HG03565 (cell line): ENCODE measurements around the gene KL.

Experiments
- ATAC-seq: cut with Tn5 transposase; IDR thresholded peaks from one replicate; pipeline ENCODE4 v1.9.1; 2021; ENCODE audit warnings: mild to moderate bottlenecking, moderate library complexity; ENCODE audit not compliant: unreplicated experiment

The KL gene

GRCh38 chr13:33033986-33034385 lies 17.8 kb downstream of the KL start:
- no peak for ATAC-seq

GRCh38 chr13:33034882-33035520 lies 18.8 kb downstream of the KL start:
- no peak for ATAC-seq

DNA sequence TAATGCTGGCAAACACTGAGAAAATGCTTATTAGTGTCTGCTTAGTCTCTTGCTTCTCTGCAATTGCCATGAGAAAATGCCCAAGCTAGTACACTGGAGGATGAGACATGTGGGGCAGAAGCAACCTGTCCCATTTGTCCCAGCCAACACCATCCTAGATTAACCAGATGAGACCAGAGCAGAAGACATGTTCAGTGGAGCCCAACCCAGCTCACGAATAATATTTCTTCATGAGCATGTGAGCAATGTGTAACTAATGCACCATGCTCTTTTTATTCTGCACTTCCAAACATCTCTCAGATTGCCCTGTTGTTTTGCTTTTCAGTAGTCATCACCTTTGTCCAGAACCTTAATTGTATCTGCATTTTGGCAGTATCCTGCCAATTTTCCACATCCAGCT lies 21.4 kb downstream of the KL start:
- ATAC-seq = no peak

DNA sequence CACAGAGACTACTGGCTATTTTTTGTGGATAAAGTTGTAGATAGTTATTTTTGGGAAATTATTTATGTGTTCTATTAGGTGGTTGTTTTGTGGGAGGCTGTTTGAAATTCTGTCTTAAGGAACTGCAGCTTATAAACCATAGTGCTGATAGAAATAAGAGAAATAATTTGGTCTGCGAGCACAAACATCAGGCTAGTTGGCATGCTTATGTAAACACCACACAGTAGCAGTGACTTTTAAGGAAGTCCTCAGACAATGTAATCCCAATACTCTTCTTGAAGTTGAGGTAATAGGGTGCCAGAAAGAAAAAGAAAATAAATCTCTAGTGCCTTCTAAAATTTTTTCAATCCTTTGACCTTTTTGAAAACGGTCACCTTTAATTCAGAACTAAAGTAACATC lies 23.9 kb downstream of the KL start:
- ATAC-seq = no peak

DNA sequence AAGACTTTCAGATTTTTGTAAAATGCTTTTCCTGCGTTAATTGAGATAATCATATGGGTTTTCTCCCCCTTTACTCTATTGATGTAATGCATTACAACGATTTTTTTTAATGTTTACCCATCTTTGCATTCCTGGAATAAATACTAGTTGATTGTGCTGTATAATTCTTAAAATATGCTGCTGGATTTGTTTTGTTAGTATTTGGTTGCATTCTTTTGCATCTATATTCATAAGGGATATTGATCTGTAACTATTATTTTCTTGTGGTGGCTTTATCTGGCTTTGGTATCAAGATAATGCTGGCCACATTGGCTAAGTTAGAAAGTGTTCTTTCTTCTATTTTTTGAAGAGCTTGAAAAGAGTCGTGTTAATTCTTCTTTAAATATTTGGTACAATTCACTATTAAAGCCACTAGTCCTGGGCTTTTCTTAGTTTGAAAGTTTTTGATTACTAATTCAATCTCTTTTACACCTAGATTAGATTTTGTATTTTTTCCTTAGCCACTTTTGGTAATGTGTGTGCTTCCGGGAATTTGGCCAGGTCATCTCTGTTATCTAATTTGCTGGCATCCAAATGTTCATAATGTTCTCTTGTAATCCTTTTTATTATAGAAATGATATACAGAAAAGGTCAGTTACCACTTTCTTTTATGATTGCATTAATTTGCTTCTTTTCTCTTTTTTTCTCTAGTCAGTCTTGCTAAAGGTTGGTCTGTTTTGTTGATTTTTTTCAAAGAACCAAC lies 29.8 kb downstream of the KL start:
- ATAC-seq = no peak

DNA sequence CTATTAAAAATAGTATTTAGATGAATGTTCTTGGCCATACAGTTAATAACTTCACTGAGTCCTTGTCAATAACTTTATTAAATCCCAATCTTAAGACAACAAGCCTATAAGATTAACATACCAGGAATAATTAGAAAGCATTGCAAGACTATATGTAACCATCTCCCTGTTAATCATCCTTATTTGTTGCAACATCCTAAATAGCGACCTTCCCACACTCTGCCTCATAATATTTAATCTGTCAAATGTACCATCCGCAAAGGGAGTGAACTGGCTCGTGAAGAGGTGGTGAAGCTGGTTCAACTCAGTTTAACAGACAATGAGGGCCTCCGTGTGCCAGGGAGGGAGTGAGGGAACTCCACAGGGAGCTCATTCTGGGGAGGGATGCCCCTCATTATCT lies 33.9 kb downstream of the KL start:
- no peak for ATAC-seq

DNA sequence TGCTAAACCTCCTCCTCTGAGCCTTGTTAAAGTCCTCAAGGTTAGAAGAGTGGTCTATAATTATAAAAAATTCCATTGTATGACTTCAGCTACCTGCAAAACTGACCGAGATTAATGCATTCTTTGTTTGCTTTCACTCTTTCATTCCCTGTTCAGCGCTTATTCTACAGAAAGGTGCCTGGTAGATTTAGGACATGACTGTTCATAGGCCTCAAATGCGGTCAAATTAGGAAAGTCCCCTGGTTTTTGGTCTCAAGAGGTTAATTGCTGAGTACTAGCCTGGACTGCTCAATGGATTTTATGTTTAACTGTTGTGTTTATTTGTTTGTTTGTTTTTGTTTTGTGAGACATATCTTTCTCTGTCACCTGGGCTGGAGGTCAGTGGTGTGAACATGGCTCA lies 35.4 kb downstream of the KL start:
- ATAC-seq = no peak

GRCh38 chr13:33052506-33053280 lies 36.5 kb downstream of the KL start:
- no peak for ATAC-seq

GRCh38 chr13:33053397-33054066 lies 37.3 kb downstream of the KL start:
- no peak for ATAC-seq

GRCh38 chr13:33057019-33057780 lies 41.0 kb downstream of the KL start:
- no peak for ATAC-seq

DNA sequence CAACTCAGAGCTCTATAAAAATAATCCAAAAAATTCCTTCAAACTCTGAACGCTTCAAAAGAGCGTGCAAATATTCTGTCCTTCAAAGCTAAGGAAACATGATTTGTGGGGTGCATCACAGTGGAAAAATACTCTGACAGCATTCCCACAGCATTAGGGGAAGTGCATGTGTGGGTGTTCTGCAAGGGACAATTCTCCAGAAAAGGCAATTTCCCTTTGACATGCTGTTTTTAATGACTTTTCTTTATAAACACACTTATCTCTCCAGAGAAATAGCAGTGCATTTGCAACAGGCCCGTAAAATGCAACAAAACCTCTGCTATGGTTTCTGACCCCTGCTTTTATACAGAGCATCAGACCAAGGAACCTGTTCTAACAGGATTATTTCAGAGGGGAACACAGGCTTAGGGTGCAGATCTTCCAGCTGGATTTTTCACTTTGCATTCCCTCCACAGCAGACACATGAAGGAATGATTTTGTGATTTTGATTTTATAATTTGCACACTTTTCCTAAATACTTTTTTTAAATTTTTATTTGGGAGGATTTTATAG lies 42.6 kb downstream of the KL start:
- ATAC-seq = no peak

DNA sequence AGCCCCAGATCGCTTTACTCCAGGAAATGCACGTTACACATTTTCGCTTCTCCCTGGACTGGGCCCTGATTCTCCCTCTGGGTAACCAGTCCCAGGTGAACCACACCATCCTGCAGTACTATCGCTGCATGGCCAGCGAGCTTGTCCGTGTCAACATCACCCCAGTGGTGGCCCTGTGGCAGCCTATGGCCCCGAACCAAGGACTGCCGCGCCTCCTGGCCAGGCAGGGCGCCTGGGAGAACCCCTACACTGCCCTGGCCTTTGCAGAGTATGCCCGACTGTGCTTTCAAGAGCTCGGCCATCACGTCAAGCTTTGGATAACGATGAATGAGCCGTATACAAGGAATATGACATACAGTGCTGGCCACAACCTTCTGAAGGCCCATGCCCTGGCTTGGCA lies 44.6 kb downstream of the KL start:
- ATAC-seq = no peak

GRCh38 chr13:33066329-33066728 lies 50.1 kb downstream of the KL start:
- ATAC-seq = no peak

DNA sequence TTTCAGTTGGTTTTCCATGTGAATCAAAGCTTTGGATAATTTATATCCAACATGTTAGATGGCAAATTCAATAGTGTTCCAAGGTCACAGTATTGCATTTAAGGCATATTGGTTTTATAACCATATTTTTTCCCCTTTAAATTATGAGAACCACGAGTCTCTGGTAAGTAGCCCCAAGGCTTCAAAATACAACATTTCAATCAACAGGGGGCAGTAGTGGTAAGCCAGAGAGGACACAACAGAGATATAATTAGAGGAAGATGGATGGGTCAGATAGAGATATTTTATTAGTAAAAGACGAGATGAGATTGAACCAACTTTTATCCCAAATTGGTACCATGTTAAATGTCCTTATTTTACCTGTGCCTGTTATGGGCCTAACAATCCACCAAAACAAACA lies 53.1 kb downstream of the KL start:
- ATAC-seq = no peak

- no peak for ATAC-seq
These were observed 54.5 kb downstream of the KL start for GRCh38 chr13:33070713-33071112.

- no peak for ATAC-seq
These were observed 56.1 kb downstream of the KL start for GRCh38 chr13:33072282-33072681.

DNA sequence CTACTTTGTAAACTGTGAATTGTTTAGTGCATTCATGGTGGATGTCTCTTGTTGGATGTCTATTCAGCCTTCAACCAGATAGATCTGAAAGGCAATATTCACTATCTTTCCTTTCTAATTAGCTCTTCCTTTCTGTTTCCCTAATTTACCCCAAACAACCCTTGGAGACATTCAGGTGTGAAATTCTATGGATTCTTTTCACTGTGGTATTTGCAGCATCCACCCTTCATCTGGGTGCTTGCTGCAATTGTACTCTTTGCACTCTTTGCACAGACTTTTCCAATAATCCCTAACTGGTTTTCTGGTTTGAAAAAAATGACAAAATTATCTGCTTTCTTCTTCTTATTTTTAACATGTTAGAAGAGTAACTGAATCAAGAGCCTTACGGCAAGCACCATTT lies 56.5 kb downstream of the KL start:
- ATAC-seq = no peak

DNA sequence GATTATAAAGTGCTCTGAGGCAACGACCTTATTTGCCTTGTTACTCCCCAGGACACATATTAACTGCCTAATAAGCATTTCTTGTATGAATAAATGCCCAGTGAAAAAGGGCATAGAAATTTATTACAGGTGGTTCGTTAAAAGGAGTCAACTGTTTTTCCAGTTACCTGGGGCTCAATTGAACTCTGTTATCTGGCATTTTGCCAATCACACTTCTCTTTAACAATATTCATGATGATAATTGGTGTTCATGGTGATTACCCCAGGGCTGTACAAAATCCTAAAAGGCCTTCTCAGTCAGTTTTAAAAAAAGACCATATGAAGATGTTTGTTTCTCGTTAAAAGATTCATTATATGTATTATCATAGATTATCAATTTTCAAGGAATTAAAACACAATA lies 57.1 kb downstream of the KL start:
- ATAC-seq = no peak

- ATAC-seq = no peak
These were observed 60.1 kb downstream of the KL start for GRCh38 chr13:33076001-33076992.
